Esophagus muscularis mucosa (tissue), 3 donors: ENCODE data around the gene SUPT3H.

ENCODE experiments used
- CTCF ChIP-seq, 3 experiments: fragments of 200-600 bp in 2 of 3; fragments of 450-650 bp in 1 of 3; sonication (generic) in 2 of 3; IDR thresholded peaks; one replicate each; pipeline ENCODE4 v1.5.1; 2017 to 2019; ENCODE audit warnings: antibody characterized with exemption in 3 of 3, mild to moderate bottlenecking in 2 of 3, moderate library complexity in 1 of 3
- POLR2A ChIP-seq: fragments of 450-650 bp; IDR thresholded peaks from one replicate; pipeline ENCODE4 v1.6.1; 2017; ENCODE audit warnings: antibody characterized with exemption, moderate library complexity, mild to moderate bottlenecking, low read depth

GRCh38 chr6:44808148-44808547 lies 569.6 kb downstream of the SUPT3H start:
- TF ChIP-seq CTCF (IDR thresholded peaks at IDR 0.05), result no peak
- TF ChIP-seq POLR2A, result no peak
